ENCODE measurements around the gene ITGA7. TPM values are rescaled to one million over a fixed set of nuclear protein-coding genes. Genes with fewer than 3 reads are reported as not detected.

ITGA7 gene
- total and polyA plus RNA-seq, 2 of the 8 experiments (the other 6 are each of a cell fraction or from before 2014, with no cell fraction given), result 57.6 to 86.1 TPM

DNA sequence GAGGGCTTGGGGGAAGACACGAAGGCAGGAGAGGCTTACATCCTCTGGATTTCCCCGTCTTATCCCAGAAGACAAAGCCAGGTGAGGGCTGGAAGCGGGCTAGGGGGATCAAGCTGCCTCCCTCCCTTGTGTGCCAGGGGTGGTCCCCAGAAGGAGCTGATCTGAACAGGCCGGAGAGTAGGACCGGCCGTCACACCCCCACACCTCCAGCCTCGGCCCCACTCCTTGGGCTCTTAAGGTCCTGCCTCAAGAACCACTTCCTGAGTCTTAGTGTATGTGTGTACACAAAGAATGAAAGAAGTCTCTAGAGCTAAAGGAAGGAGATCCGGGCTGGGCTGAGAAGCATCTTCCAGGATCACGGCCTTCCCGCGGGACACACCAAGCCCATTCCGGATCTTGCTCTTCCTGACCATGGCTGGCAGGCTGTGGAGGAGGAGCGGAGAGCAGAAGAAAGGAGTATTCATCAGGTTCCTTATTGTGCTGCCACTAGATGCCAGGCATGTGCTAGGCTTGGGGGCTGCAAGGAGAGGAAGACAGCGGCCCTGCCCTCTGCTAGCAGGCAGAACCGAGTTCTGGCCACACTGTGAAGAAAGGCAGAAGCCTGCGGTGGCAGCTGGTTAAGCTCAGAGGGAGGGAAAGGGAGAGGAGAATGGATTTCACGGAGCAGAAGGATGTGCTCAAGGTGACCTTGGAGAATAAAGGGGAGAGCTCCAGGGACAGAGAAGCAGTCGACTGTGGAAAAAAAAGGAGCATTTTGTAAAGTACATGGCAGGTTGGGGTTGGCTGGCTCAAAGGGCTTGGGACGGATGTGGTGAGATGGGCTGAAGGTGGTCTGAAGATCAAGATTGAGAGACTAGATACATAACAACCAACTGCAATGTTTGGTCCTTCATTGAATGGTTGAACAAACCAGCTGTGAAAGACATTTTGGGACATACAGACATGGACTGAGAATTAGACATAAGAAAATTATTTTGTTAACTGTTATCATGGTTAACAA lies 22.4 kb upstream of the ITGA7 start:
- Histone ChIP-seq H3K56ac (replicated peaks; ENCODE audit: insufficient read length, low read depth, low read length) (no peak overlapping the region), H4K20me1 (replicated peaks in 1 of 2; ENCODE audit: control insufficient read depth in 1 of 2, insufficient read depth in 2 of 2, low read length in 2 of 2) (peaks cover 0 to 2% of the 10 kb centered on the region in 2 experiments), H2BK20ac (ENCODE audit: low read length) (0 out of 2 replicates have a peak overlapping the region, but pooled peaks have one; percentile 55), H3K36me3 (ENCODE audit: control insufficient read depth in 2 of 4, insufficient read depth in 4 of 4, low read length in 3 of 4) (peaks cover 4 to 21% (median 9%) of the 10 kb centered on the region in 4 experiments; a peak in 5 of 8 replicates), H3K4ac (replicated peaks; ENCODE audit: insufficient read length, low read depth, low read length) (no peak overlapping the region), H3K27me3 (replicated peaks in 1 of 4; ENCODE audit: control insufficient read depth in 3 of 4, extremely low read depth in 1 of 4, insufficient read depth in 3 of 4, low read length in 3 of 4) (no peaks in the 10 kb centered on the region), H2BK120ac (replicated peaks; ENCODE audit: low read depth, low read length) (no peak overlapping the region), H4K91ac (replicated peaks; ENCODE audit: insufficient read length, low read length) (peak overlapping the region; percentile 17), H2BK5ac (ENCODE audit: low read depth, low read length) (peak overlapping the region; percentile 8; the same call in 1 of the 2 replicates), H3K18ac (ENCODE audit: extremely low read depth, low read length) (peak overlapping the region; percentile 85), H3K79me1 (ENCODE audit: low read depth, low read length) (peaks cover 5% of the 10 kb centered on the region; the same call in 1 of the 2 replicates), H2AK5ac (ENCODE audit: low read depth, low read length) (no peak overlapping the region), H3K23me2 (ENCODE audit: low read depth, low read length) (peaks cover 15% of the 10 kb centered on the region), H3K14ac (ENCODE audit: insufficient read length) (no peak overlapping the region), H3K9me3 (ENCODE audit: insufficient read depth in 2 of 2, low read depth in 1 of 2, low read length in 1 of 2) (no peaks in the 10 kb centered on the region), H3K27ac (ENCODE audit: low read depth, low read length) (no peak overlapping the region), H4K5ac (ENCODE audit: insufficient read length, low read depth, low read length) (peak overlapping the region; percentile 10), H3K4me3 (ENCODE audit: extremely low read depth in 1 of 4, insufficient read depth in 2 of 4, low read depth in 3 of 4, low read length in 4 of 4) (peak overlapping the region; percentile 54 to 93 (median 90)), H2BK15ac (ENCODE audit: low read length) (no peak overlapping the region), H4K8ac (ENCODE audit: extremely low read depth, insufficient read depth, low read length) (no peak overlapping the region), H3K4me1 (replicated peaks in 1 of 4; ENCODE audit: control insufficient read depth in 3 of 4, insufficient read depth in 4 of 4, low read length in 3 of 4) (peaks cover 0 to 12% (median 10%) of the 10 kb centered on the region in 4 experiments; a peak in 6 of 7 replicates), H3K79me2 (ENCODE audit: control insufficient read depth in 1 of 2, insufficient read depth in 2 of 2, low read length in 2 of 2) (peaks cover 0 to 17% of the 10 kb centered on the region in 2 experiments; a peak in 2 of 4 replicates), H3K4me2 (ENCODE audit: insufficient read depth in 1 of 2, low read depth in 2 of 2, low read length in 2 of 2) (peak overlapping the region; percentile 82 to 92), H2BK12ac (ENCODE audit: low read depth, low read length) (0 out of 2 replicates have a peak overlapping the region, but pooled peaks have one; percentile 3), H3K23ac (ENCODE audit: insufficient read length) (no peak overlapping the region), H3K9ac (replicated peaks in 1 of 4; ENCODE audit: extremely low read depth in 1 of 4, low read depth in 3 of 4, low read length in 3 of 4) (peak overlapping the region in 3 of 4 experiments; percentile 45 to 62 (median 48); a peak in 5 of 7 replicates), H2AFZ (ENCODE audit: low read length) (no peak overlapping the region)
- DNase-seq (ENCODE audit: low read depth in 1 of 2, low spot score in 2 of 2) (no peak), FAIRE-seq (no peak)
- 17% methylated on average over 19 of the region's 19 CpGs; no CpG with 5 or more reads in 1 of the 2 experiments for WGBS, 2 experiments (ENCODE audit: extremely low coverage in 1 of 2, insufficient coverage in 1 of 2, insufficient read length in 1 of 2, insufficient replicate concordance in 2 of 2, low coverage in 1 of 2, low lambda C conversion rate in 2 of 2, missing lambda C conversion rate in 1 of 2)
- ChIA-PET CTCF (ENCODE audit: partially characterized antibody) (interaction anchor here (0.6 to 2.7 kb wide), 22 partner anchors 8 to 209 kb away, joined by 3 to 34 read pairs (median 4); partner anchors contain the start of genes BLOC1S1, ITGA7, ORMDL2 and RDH5), POLR2A (ENCODE audit: partially characterized antibody) (interaction anchor here (0.5 to 34.1 kb wide), 18 partner anchors 8 to 1382 kb away, joined by 3 to 809 read pairs (median 7); partner anchors contain the start of genes BLOC1S1, DNAJC14, ITGA7 and ORMDL2)
- TF ChIP-seq CEBPB (IDR thresholded peaks at IDR 0.05; ENCODE audit: low read depth, low read length) (no peak), MAX (IDR thresholded peaks at IDR 0.05) (peak; percentile 44; the same call in 1 of the 2 replicates), CTCF (IDR thresholded peaks at IDR 0.05; ENCODE audit: control extremely low read depth in 1 of 3, insufficient read depth in 1 of 3, low read depth in 1 of 3, low read length in 3 of 3) (peak in 2 of 3 experiments; percentile 14 to 16; a peak in 2 of 4 replicates), TAF7 (optimal IDR thresholded peaks at IDR 0.05; ENCODE audit: borderline replicate concordance, low read depth, low read length) (no peak), RAD21 (IDR thresholded peaks at IDR 0.05 in 1 of 2, conservative IDR thresholded peaks at IDR 0.05 in 1 of 2; ENCODE audit: low read depth in 2 of 2, low read length in 2 of 2) (peak; percentile 27 to 44; a peak in 3 of 4 replicates), TBP (IDR thresholded peaks at IDR 0.05; ENCODE audit: low read depth, low read length) (peak; percentile 12; the same call in 1 of the 2 replicates)
